GM12874 (cell line): ENCODE measurements around the gene ADAMTS17.

Experiments
- TF ChIP-seq, protein P1 (sequence below): IDR thresholded peaks from 2 replicates; pipeline ENCODE4 v1.5.1; 2011; ENCODE audit warnings: low read depth, mild to moderate bottlenecking, control low read depth, low read length, moderate library complexity; ENCODE audit not compliant: insufficient read depth

Gene ADAMTS17

DNA sequence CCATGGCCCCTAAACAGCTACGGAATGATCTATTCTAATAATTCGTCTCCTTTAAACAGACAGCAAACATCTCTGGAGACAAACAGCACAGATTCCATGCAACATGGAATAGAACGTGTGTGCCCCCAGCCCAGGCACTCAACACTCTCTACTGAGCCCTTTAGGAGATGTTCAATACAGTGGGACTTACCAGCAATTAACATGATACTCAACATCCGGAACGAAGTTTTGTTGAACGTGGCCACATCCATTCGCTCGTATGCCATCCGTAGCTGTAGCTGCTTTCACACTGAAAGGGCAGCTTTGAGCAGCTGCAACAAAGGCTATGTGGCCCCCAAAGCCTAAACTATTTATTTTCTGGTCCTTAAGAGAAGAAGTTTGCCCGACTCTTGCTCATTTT, 3.5 kb downstream of the ADAMTS17 start:
- TF ChIP-seq, protein P1, sequence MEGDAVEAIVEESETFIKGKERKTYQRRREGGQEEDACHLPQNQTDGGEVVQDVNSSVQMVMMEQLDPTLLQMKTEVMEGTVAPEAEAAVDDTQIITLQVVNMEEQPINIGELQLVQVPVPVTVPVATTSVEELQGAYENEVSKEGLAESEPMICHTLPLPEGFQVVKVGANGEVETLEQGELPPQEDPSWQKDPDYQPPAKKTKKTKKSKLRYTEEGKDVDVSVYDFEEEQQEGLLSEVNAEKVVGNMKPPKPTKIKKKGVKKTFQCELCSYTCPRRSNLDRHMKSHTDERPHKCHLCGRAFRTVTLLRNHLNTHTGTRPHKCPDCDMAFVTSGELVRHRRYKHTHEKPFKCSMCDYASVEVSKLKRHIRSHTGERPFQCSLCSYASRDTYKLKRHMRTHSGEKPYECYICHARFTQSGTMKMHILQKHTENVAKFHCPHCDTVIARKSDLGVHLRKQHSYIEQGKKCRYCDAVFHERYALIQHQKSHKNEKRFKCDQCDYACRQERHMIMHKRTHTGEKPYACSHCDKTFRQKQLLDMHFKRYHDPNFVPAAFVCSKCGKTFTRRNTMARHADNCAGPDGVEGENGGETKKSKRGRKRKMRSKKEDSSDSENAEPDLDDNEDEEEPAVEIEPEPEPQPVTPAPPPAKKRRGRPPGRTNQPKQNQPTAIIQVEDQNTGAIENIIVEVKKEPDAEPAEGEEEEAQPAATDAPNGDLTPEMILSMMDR: no peak

DNA sequence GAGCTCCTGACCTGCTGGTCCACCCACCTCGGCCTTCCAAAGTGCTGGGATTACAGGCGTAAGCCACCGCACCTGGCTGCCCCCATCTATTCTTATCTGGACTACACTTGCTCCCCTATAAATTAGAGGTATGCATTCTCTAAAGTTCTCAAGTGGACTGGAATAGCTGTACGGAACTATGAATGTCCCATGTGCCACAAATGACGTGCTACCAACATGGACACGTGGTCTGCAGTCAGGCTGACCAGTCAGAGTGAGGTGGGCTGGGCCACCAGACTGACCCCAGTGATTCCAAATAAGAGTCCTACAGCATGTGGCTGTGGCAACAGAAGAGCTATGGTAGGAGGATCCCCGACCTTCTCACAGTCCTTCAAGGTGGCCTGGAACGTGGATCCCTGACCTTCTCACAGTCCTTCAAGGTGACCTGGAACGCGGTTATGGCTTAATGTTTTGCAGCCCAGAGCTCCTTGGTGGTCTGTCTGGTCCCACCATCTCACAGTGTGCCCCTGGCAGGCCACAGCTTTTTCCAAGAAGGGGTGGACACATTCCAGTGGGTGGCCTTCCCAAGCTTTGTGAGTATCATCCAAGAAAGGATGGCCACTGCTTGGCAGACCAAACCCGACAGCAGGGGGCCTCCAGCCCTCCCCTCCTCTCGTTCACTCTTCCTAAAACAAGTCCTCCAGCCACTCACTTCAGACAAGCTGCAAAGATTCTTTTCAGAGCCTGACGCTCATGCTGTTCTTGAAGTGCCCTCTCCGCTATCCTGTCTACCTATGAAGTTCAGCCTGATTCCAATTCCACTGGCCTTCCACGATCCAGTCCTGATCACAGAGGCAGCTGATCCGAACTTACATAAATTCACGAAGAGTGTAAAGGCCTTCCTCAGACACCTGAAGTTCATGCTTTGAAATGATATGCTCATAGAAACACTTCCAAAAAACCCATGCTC, 4.4 kb downstream of the ADAMTS17 start:
- TF ChIP-seq, protein P1: no peak

DNA sequence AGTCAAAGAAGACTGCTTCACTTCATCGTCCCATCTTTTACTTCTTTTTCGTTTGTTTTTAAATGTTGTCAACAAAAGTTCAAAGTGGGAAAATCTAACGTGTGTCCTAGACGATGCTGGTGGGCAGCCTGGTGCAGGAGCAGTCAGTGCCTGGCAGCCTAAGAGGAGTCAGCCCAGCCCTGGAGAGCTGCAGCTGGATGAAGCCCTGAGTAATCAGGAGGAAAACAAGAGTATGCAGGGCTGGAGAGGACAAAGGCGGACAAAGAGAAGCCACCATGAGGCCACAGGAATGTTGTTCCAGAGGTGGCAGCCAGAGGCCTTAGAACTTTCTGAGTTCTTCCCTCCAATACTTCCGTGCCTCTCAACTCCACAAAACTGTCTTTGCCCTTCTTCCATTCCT, 5.7 kb downstream of the ADAMTS17 start:
- TF ChIP-seq, protein P1: no peak

DNA sequence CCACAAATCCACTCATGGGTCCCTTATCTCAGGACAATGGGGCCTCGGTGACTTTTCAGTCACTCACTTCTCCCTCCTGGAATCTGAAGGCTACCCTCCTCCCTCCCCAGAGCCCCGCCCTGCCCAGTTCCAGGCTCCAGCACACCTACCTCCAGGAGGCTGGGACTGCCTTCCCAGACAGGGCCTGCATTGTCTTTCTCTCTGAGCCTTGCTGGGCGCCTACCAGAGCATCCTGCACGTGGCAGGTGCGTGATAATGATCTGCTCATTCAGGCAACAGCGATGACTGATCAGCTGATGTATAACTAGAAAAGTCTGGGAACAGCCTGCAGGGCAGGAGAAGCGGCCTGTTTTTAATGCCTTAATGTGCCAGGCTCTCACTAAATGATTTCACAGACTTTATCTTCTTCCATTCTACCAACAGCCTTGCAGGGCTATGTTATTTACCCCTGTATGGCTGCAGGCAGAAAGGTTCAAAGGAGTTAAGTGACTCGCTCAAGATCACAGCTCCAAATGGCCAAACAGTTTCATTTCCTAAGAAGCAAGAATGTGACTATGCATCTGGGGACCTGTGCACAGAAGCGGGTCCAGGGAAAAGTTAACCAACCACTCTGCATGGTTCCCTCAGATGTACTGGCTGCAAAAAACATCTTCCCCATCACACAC, 6.3 kb downstream of the ADAMTS17 start:
- TF ChIP-seq, protein P1: no peak

DNA sequence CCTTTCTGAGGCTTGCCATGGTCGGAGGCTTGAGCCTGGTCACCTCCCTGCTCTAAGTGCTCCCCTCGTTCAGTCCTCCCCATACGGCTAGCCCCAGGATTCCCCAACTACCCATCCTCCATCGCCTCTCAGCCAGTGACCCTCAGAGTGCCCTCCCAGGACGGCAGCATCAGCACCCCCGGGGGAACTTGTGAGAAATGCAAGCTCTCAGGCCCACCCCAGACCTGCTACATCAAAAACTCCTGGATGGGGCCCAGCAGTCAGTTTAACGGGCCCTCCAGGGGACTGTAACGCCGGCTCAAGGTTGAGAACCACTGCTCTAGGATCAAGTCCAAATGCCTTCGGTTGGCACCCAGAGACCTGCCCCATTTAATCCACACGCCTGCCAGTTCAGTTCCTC, 6.9 kb downstream of the ADAMTS17 start:
- TF ChIP-seq, protein P1: no peak

DNA sequence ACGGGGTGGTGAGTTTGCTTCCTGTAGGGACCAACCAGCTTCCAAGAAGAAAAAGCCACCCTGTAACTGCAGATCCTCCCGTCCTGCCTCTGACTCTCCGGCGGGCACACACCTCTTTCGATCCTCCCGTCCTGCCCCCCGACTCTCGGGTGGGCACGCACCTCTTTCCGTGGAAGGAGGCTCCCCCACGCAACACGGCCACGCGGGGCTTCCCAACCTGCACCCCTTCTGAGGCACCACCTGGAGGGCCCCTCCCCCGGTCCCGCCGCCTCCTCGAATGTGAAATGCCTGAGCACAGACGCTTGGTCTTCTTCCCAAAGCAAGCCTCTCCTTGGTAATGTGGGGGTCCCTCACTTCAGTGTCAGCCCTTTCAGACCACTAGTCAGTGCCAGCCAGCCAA, 7.3 kb downstream of the ADAMTS17 start:
- TF ChIP-seq, protein P1: no peak

DNA sequence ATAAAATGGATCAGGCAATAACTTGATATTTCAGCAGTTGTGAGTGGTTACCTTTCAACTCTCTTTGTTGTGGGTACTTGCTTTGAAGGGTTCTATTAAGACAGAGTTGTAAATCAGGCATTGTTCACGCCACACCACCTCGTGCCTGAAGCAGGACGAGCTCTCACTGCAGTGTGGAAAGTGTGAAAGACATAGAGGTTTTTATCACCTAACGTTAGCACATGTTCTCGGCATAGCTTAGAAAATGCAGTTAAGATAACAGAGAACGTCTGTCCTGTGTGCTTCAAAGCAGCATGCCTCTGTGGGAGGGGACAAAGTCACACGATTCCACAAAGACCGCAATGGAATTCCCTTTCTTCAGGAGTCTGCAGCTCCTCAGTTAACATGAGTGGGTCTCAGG, 7.8 kb downstream of the ADAMTS17 start:
- TF ChIP-seq, protein P1: no peak
